Measurements from ENCODE around the gene CHRNA10.
A peak's percentile ranks its signal among the peaks of the same experiment; 100 is the strongest.

Gene CHRNA10

GRCh38 chr11:3631331-3631730 is 39.9 kb downstream of the CHRNA10 start:
- no peak for TF ChIP-seq CTCF (IDR thresholded peaks at IDR 0.05; ENCODE audit: insufficient read depth, low read length, poor library complexity, severe bottlenecking)
- H3K4me3 ChIP-seq (replicated peaks; ENCODE audit: low read depth, low read length), result no peak overlapping the region
- 0 out of 2 replicates have a peak, but pooled peaks cover 2% of the 10 kb centered on the region for H3K27me3 ChIP-seq (replicated peaks; ENCODE audit: control insufficient read depth, insufficient read depth, low read length)
- H3K36me3 ChIP-seq (ENCODE audit: control insufficient read depth, insufficient read depth, low read length), result no peaks in the 10 kb centered on the region
- no peak for DNase-seq (ENCODE audit: extremely low read depth, insufficient read length)

- no peak for TF ChIP-seq CTCF (IDR thresholded peaks at IDR 0.05; ENCODE audit: insufficient read depth, low read length, poor library complexity, severe bottlenecking)
- no peak overlapping the region for H3K4me3 ChIP-seq (replicated peaks; ENCODE audit: low read depth, low read length)
- H3K27me3 ChIP-seq (replicated peaks; ENCODE audit: control insufficient read depth, insufficient read depth, low read length), result no peaks in the 10 kb centered on the region
- H3K36me3 ChIP-seq (ENCODE audit: control insufficient read depth, insufficient read depth, low read length), result no peaks in the 10 kb centered on the region
- no peak for DNase-seq (ENCODE audit: extremely low read depth, insufficient read length)
Observed at GRCh38 chr11:3627291-3627690, 43.9 kb downstream of the CHRNA10 start.

- Histone ChIP-seq H3K4me3 (replicated peaks; ENCODE audit: low read depth, low read length) (no peak overlapping the region), H3K36me3 (ENCODE audit: control insufficient read depth, insufficient read depth, low read length) (no peaks in the 10 kb centered on the region), H3K27me3 (replicated peaks; ENCODE audit: control insufficient read depth, insufficient read depth, low read length) (no peaks in the 10 kb centered on the region)
- peak; percentile 22 for TF ChIP-seq CTCF (IDR thresholded peaks at IDR 0.05; ENCODE audit: insufficient read depth, low read length, poor library complexity, severe bottlenecking)
- no peak for DNase-seq (ENCODE audit: extremely low read depth, insufficient read length)
Observed at GRCh38 chr11:3626250-3626960, 44.8 kb downstream of the CHRNA10 start.

GRCh38 chr11:3623767-3624458 is 47.3 kb downstream of the CHRNA10 start:
- H3K4me3 ChIP-seq (replicated peaks; ENCODE audit: low read depth, low read length), result no peak overlapping the region
- DNase-seq (ENCODE audit: extremely low read depth, insufficient read length), result no peak
- no peaks in the 10 kb centered on the region for H3K36me3 ChIP-seq (ENCODE audit: control insufficient read depth, insufficient read depth, low read length)
- TF ChIP-seq CTCF (IDR thresholded peaks at IDR 0.05; ENCODE audit: insufficient read depth, low read length, poor library complexity, severe bottlenecking), result no peak
- H3K27me3 ChIP-seq (replicated peaks; ENCODE audit: control insufficient read depth, insufficient read depth, low read length), result no peaks in the 10 kb centered on the region

- no peak for TF ChIP-seq CTCF (IDR thresholded peaks at IDR 0.05; ENCODE audit: insufficient read depth, low read length, poor library complexity, severe bottlenecking)
- no peak for DNase-seq (ENCODE audit: extremely low read depth, insufficient read length)
- Histone ChIP-seq H3K36me3 (ENCODE audit: control insufficient read depth, insufficient read depth, low read length) (no peaks in the 10 kb centered on the region), H3K27me3 (replicated peaks; ENCODE audit: control insufficient read depth, insufficient read depth, low read length) (no peaks in the 10 kb centered on the region; the same call in 1 of the 2 replicates), H3K4me3 (replicated peaks; ENCODE audit: low read depth, low read length) (no peak overlapping the region)
Observed at GRCh38 chr11:3623121-3623520, 48.1 kb downstream of the CHRNA10 start.
